Fibroblast of gingiva (primary cell): ENCODE results near the gene C2orf76.
A peak's percentile ranks its signal among the peaks of the same experiment; 100 is the strongest.
"Not testable (repeated sequence)": the region's sequence is repeated elsewhere in the genome, so short reads cannot be mapped to it uniquely, and the experiment has no call there.

Experiments
- DNase-seq: peaks from one replicate; pipeline ENCODE4 v3.0.0-alpha.2; 2011; ENCODE audit warnings: low read depth

Gene C2orf76

DNA sequence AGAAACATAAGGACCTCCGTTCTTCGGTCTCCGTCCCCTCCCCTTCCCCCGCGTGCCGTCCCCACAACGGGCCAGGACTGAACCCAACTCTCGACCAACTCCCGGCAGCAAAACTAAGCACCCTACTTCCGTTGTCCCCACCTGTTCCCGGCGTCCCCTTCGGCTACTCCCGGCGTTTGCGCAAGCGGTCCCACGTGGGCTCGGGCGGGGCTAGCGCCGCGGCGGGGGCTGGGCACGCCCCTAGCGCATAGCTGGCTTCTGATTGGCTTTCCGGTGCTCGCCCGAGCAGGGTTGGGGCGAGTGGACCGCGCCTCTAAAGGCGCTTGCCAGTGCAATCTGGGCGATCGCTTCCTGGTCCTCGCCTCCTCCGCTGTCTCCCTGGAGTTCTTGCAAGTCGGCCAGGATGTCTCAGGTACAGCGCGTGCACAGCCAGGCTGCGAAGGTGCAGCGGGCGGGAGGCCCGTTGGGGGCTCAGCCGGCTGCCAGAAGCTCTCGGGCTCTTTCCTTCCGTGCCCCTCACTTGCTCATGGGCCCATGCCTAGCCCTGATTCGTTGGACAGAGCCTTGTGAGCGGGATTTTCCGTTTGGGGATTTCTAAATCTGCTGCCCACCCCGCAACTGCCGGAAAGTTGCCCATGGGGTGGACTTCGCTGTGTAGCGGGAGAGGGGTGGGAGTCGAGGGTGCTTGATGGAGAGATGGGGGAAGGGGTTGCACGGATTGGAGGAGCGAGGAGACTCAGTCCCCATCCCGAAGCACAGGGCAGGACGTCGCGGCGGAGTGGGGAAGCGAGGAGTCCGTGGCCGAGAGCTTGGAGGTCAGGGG is at the start of gene C2orf76, which contains the start of gene DBI:
C2orf76 (minus strand) TSS at position 186 of the 823 bp plus-strand sequence. CDS start 26,875 bp downstream, outside the sequence.
DBI (plus strand) TSS at position 329 of the 823 bp plus-strand sequence; CDS start at position 404, 75 bp downstream.
- peak; percentile 95 for DNase-seq

DNA sequence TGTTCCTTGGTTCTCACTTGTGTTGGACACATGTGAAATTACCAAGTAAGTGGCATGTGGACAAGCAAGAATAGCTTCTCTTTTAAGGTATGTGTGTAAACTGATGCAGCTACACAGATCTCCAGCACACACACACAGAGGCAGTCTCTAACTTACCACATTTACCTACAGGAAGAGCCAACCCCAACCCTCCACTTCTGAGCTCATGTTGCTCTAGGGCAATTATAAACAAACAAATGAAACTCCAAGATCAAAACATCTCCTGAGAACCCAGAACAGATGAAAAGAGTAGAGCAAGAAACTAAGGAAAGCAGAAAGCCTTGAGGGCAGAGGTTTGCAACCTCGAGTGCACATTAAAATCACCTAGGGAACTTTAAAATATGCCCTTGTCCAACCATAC is 49.0 kb upstream of the C2orf76 start:
- DNase-seq: no peak

DNA sequence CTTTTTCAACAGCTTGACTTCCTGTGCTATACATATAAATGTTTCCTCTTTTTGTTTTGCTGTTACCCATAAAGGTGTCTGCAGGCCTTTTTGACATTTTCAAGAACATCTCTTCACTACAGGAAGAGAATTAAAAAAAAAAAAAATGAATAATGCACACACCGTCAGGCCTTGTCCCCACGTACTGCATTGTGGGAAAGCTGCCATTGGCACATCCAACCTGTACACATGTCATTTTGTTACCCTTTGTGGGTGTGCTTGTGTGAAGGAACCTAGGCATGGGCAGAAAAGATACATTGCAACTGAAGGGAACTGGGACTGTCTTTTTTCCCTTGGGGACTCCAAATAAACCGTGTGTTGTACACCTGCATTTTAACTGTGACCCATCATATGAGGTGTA is 48.3 kb upstream of the C2orf76 start:
- DNase-seq: no peak

DNA sequence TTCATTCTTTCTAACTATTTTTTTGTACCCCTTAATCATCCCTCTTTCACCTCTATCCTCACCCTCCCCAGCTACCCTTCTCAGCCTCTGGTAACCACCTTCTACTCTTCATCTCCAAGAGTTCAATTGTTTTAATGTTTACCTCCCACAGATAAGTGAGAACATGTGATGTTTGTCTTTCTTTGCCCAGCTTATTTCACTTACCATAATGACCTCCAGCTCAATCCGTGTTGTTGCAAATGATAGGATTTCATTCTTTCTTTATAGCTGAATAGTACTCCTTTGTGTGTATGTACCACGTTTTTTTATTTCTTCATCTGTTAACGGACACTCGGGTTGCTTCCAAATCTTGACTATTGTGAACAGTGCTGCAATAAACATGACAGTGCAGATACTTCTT is 42.9 kb upstream of the C2orf76 start:
- DNase-seq: no peak

DNA sequence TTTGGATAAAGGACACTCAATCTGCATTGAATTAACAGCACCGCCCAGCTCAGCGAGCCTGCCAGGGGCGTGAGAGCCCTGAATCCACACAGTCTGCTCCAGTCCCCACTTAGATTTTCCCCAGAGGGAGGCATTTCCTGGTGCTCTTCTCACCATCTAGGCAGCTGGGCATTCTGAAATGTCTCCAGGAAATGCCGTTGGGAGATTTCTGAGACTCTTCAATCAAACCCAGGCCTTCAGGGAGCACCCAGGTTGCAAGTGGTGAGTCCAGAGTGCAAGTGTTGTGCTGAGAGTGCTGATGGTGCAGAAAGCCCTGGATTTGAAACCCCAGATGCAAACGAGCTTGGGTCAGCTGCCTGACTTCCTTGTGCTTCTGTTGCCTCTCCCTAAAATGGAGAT is 41.6 kb upstream of the C2orf76 start:
- no peak for DNase-seq

DNA sequence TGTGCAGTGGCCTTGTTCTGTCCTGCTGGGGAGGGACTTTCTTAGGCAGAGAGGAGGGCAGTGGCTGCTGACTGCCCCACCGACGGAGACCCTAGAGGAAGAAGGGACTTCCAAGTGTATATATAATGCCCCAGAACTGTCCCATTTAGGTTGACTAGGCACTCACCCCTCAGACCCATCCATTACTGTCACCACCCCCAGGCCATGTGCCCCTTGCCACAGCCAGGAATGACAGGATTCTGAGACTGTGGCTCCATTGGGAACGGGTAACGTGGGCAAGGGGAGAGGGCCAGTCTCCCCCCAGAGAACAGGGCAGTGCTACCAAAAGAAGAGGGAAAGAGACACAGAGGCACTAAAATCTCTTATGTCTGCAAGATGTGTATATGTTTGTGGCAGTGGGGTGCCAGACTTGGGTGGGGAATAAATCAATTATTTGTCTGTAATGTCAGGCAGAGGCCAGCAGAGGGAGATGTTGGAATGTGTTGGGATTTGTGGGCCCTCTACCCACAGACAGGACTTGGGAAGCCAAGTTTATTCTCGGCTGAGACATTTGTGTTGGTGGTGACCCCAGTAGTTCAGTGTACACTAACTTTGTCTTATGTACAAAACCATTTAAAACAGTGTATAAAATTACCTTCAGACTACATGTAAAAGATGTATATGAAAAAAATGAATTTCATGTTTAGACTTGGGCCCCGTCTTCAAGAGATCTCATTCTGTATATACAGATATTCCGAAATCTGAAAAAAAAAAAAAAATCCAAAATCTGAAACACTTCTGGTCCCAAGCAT is 41.0 kb upstream of the C2orf76 start:
- DNase-seq: peak; percentile 49

DNA sequence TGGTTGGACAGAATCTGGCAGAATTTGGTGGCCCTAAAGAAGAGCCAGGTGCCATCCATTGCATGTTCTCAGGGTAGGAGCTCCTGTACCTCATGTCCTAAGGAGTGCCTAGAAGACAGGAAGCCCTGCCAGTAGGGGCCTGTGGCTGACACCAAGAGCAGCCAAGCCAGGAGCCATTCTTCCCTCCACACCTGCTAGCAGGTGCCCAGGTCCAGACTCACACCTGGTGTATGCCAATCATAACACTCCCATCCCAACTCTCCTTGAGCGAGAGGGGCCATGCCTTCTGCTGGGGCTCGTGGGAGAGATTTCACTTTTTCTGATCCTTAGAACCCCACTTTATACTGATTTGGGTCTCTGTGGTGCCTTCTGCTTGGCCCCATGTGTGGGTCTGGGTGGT is 38.5 kb upstream of the C2orf76 start:
- no peak for DNase-seq

DNA sequence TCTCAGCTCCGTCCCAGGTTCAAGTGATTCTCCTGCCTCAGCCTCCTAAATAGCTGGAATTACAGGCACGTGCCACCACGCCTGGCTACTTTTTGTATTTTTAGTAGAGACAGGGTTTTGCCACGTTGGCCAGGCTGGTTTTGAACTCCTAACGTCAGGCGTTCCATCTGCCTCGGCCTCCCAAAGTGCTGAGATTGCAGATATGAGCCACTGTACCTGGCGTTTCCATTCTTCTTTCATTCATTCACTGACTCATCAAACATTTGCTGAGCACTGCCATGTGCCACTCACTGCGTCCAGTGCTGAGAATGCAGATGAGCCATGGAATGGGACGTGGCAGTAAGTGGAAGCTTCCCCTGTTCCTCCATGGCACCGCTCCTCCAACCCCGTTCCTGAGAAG is 37.0 kb upstream of the C2orf76 start:
- DNase-seq: not testable (repeated sequence)

DNA sequence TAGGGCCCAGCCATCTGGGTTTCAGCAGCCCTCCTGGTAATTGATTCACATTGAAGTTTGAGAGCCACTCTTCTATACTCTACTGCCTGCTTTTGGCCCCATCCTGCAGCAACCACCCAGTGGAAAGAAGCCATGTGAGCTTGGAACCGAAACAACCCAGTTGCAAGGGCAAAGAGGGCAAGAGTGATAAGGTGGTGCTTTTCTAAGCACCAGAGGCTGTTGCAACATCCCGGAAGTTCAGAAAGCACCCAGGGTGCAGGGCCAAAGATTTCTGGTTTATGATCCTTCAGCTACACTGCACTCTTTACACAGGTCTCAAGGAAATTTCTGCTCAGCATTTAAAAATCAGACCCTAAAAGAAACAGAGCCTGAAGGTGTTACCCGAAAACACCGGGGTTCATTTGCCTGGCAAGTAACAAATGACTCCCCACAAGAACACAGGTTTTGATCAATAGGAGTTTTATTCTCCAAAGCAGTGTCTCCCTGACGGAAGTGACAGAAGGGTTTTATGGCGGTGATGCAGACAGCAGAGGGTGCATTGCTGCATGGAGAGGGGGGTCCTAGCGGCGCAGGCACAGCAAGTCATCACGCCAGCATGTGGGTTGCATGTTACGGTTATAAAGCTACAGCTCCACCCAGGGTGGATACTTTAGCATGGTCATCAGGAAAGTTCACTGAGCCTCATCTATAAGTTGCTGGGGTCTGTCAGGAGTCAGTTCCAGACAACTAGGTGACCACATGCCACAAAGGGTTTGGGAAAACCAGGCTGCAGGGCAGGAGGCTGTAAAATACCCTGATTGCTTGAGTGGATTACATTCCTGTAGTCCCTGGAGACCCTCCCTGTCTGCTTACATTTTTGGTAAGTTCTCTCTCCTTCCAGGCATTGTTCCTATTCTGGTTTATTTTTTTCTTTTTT is 36.3 kb upstream of the C2orf76 start:
- no peak for DNase-seq

DNA sequence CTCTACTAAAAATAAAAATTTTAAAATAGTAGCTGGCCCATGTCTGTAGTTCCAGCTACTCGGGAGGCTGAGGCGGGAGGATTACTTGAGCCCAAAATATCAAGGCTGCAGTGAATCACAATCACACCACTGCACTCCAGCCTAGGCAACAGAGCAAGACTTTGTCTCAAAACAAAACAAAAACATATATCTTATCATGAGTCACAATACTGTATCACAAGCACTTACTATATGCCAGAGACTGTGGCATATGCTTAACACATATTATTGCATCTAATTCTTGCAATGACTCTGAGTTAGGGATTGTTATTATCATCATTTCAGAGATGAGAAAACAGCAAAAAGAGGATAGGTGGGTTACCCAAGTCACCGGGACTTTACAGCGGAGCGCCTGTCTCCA is 35.5 kb upstream of the C2orf76 start:
- no peak for DNase-seq

DNA sequence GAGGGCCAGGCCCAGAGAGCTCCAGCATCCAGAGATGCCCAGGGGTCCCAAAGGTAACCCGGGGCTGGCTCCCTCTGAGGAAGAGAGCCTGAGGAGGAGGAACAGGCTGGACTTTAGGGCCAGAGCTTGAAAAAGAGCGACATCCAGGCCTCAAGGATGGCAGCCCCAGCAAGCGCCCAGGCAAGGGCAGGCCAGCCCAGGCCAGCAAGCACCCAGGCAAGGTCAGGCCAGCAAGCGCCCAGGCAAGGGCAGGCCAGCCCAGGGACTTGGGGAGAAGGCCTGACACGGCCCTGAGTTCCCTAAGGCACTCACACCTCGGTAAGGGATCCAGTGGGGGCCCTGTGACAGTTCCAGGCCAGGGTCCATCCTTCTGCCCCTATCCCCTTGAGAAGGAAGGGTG is 30.6 kb upstream of the C2orf76 start:
- no peak for DNase-seq

DNA sequence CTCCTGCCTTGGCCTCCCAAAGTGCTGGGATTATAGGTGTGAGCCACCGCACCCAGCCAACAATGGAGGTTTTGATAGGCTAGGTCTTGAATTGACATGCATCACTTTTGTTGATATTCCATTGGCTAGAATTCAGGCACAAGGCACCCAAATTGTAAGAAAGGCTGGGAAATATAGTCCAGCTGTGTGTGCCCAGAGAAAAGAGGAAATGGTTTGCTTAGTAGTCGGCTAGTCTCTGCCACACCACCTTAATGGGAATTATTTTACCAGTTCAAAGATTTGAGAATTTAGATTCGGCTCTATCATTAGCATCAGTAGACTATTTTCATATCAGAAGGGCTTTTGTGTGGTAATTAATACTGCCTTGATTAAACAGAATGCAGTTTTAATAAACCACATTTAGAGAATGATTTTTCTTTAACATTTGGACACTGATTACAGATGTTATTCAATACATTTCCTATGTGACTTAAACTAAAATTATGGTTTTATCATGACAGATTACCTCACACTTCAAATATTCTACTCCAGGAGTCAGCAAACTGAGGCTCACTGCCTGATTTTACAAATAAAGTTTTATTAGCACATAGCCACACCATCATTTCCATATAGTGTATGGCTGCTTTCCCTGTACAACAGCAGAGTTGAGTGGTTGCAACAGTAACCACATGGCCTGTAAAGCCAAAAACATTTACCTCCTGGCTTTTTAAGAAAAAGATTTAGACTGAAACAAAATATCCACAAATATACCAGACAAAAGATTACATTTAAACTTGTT is 27.5 kb upstream of the C2orf76 start:
- DNase-seq: no peak

DNA sequence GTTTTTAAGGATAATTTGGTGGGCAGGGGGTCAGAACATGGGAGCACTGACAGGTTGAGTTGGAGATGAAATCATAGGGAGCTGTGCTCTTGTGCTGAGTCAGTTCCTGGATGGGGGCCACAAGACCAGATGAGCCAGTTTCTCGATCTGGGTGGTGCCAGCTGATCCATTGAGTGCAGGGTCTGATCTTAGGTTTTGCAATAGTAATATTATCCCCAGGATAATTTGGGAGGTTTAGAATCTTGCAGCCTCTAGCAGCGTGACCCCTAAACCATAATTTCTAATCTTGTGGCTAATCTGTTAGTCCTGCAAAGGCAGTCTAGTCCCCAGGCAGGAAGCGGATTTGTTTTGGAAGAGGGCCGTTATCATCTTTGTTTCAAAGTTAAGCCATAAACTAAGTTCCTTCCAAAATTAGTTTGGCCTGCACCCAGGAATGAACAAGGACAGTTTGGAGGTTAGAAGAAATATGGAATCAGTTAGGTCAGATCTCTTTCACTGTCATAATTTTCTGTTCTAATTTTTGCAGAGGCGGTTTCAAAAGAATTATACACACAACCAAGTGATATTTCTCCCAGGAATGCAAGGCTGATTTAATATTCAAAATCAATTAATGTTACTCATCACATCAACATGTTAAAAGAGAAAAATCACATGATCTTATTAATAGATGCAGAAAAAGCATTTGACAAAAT is 23.1 kb upstream of the C2orf76 start:
- peak; percentile 77 for DNase-seq

DNA sequence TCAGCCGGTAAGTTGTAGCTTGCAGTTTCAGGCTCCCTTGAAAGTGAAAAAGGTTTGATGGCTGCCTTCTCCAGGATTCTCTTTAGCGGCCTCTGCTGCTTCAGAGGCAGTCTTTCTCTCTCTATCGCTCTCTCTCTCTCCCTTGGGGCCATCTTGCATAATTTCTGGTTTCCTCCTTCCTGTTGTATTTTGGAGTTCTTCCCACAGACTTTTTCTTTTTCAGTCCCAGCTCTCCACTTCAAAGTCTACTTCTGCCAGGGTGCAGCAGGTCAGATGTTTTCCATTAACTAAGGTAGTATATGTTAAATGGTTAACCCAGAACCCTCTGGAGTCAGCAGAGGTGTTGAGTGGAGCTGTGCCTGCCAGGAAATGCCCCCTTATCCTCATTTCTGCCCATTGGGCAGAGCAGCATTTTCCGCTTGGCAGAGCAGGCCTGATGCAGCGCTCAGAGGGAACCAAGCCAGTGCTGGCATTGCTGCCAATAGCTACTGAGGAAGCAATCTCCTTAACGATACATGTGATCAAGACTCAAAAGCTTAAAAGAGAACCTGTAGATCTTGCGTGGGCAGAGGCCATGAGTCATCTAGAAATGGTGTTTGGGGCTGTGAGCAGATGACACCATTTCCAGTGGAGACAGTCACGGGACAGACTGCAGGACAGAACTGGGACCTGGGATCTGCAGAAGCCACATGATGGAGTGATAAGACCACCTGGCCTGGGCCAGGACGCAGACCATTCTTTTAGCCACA is 20.9 kb upstream of the C2orf76 start:
- DNase-seq: peak; percentile 88

DNA sequence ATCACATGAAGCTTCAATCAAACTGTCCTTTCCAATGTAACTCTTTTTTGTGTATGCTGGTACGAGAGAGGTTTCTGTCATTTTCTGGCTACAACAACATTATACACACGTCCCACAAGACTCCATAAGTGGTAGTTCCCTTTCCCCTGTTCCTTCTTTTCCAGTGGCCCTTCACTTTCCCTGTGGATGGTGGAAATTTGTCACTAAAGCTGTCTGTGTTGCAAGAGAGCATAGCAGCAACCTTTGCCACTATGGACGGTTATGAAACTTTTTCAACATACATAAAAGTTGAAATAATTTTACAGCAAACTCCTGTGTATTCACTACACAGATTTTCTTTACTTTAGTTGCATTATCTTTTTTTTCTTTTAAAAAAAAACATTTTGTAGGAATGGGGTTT is 18.8 kb upstream of the C2orf76 start:
- no peak for DNase-seq

DNA sequence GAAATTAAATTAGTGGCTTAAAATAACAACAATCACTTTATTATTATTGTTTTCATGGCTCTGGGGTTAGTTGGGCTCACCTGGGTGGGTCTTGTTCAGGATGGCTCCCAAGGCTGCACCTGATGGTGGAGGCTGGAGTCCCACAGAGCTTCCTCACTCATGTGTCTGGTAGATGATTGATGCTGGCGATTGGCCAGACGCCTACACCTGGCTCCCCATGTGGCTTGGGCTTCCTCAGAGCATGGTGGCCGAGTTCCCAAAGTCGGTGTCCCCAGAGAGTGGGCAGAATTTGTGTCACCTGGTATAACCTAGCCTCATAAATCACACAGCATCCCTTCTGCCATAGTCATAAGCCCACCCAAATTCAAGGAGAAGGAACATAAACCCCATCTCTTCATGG is 18.3 kb upstream of the C2orf76 start:
- no peak for DNase-seq

DNA sequence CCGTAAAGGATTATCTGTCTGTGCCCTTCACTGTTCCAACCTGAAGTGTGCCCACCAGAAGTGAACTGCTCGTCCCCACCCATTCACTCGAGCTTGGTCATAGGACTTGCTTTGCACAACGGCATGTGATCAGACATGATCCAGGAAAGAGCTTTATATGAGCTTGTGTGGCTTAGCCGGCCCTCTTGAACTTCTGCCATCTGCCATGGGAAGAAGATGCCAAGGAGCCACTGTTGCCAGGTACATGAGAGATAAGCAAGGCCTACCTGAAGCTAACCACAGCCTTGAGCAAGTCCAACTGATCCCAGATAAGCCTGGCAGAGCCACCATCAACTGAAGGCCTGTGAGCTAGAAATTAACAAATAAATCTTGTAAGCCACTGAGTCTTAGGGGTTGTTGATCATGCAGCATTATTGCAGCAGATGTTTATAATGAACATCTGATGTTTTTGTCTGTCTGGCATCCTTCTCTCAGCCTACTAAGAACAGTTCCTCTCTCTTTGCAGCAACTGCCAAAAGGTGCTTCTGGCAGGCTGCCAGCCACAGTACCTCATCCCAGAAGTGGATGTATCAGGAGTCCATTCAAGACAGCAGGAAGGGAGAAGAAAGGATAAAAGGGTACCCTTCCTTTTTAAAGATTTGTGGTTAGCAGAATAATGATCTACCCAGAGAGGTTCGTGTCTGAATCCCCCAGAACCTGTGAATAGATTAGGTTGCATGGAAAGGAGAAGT is 16.9 kb upstream of the C2orf76 start:
- DNase-seq: no peak

DNA sequence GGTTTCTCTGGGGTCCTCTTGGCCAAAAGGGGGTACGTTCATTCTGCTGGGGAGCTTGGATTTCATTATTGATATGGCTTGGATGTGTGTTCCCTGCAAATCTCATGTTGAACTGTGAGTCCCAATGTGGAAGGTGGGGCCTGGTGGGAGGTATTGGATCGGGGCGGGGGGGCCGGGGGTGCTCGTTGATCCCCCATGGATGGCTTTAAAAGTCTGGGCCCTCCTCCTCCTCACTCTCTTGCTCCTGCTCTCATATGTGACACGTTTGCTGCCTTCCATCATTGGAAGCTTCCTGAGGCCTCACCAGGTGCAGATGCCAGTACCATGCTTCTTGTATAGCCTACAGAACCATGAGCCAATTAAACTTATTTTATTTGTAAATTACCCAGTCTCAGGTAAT is 11.9 kb upstream of the C2orf76 start:
- no peak for DNase-seq

DNA sequence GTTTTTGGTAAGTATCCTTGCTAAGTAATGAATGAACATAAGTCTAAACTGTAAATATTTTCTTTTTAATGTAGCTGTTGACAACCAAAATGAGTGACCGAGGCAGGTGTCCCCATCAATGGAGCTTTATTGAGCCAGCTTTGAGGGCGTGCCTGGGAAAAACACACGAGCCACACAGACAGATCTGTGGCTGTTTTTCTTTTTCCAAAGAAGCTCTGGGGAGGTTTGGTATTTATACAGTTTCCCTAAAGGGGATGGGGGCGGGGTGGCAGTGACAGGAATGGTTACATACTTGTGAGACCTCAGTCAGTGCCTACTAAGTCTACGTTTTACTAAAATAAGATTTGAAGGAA is 11.3 kb upstream of the C2orf76 start:
- no peak for DNase-seq
